ENCODE results near the gene ADGRD2. TPM values are rescaled to one million over a fixed set of nuclear protein-coding genes. Genes with fewer than 3 reads are reported as not detected.

ADGRD2 gene
- total RNA-seq, 3 donors from 2014 or later: 2.6 to 2.9 TPM; not detected in 1

GRCh38 chr9:124493218-124493617, 43.0 kb downstream of the ADGRD2 start:
- intact Hi-C loops (cut with DNase I; ENCODE audit: low total_unique reads): no loop called here
- TF ChIP-seq POLR2AphosphoS5 (IDR thresholded peaks at IDR 0.05): no peak
- TF ChIP-seq, protein P1, sequence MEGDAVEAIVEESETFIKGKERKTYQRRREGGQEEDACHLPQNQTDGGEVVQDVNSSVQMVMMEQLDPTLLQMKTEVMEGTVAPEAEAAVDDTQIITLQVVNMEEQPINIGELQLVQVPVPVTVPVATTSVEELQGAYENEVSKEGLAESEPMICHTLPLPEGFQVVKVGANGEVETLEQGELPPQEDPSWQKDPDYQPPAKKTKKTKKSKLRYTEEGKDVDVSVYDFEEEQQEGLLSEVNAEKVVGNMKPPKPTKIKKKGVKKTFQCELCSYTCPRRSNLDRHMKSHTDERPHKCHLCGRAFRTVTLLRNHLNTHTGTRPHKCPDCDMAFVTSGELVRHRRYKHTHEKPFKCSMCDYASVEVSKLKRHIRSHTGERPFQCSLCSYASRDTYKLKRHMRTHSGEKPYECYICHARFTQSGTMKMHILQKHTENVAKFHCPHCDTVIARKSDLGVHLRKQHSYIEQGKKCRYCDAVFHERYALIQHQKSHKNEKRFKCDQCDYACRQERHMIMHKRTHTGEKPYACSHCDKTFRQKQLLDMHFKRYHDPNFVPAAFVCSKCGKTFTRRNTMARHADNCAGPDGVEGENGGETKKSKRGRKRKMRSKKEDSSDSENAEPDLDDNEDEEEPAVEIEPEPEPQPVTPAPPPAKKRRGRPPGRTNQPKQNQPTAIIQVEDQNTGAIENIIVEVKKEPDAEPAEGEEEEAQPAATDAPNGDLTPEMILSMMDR (IDR thresholded peaks at IDR 0.05): no peak
- TF ChIP-seq POLR2A (IDR thresholded peaks at IDR 0.05): no peak
- H3K27me3 ChIP-seq: peaks cover 0 to 3% of the 10 kb centered on the region in 2 donors

DNA sequence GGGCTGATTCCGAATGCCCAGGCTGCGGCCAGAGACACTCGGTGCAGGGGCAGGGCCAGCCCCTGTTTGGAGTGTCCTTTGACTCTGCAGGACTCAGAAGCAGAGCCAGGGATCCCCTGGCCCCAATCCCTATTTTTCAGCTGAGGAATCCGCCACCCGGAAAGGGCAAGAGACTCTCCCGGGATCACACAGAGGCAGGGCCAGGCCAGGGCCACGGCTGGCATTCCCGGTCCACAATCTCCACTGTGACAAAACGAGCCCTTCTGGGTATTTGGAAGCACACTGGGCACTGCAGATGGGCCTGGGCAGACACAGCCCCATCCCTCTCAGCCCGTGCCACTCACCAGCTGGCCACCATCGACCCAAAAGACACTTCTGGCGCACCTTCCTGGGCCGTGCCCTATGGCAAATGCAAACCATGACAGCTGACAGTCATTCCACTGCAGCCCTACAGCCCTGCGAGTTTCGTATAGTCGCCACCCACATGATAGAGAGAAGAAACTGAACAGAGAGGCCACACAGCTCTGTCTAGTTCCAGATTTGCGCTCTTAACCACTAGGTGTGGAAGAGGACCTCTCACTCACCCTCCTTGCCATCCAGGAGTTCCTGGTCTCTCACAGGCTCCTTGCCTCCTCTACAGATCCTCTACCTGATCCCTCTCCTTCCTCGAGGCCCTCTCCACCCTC, 43.7 kb downstream of the ADGRD2 start:
- TF ChIP-seq, protein P1 (IDR thresholded peaks at IDR 0.05): no peak
- TF ChIP-seq POLR2AphosphoS5 (IDR thresholded peaks at IDR 0.05): no peak
- no peak for TF ChIP-seq POLR2A (IDR thresholded peaks at IDR 0.05)
- Histone ChIP-seq H3K9me3 (no peaks in the 10 kb centered on the region), H3K27ac (no peak overlapping the region), H3K4me1 (no peaks in the 10 kb centered on the region), H3K36me3 (no peaks in the 10 kb centered on the region), H3K27me3 (peaks cover 0 to 3% of the 10 kb centered on the region in 2 donors), H3K4me3 (no peak overlapping the region)
- no peak for DNase-seq (ENCODE audit: low spot score in 2 of 2)
- intact Hi-C loops (cut with DNase I; ENCODE audit: low total_unique reads): no loop called here

More at GRCh38 chr9:124493218-124493617, 43.0 kb downstream of the ADGRD2 start:
- no peaks in the 10 kb centered on the region for H3K9me3 ChIP-seq
- H3K4me1 ChIP-seq: no peaks in the 10 kb centered on the region
- H3K27ac ChIP-seq: no peak overlapping the region
- DNase-seq (ENCODE audit: low spot score in 2 of 2): no peak
- no peaks in the 10 kb centered on the region for H3K36me3 ChIP-seq
- no peak overlapping the region for H3K4me3 ChIP-seq

DNA sequence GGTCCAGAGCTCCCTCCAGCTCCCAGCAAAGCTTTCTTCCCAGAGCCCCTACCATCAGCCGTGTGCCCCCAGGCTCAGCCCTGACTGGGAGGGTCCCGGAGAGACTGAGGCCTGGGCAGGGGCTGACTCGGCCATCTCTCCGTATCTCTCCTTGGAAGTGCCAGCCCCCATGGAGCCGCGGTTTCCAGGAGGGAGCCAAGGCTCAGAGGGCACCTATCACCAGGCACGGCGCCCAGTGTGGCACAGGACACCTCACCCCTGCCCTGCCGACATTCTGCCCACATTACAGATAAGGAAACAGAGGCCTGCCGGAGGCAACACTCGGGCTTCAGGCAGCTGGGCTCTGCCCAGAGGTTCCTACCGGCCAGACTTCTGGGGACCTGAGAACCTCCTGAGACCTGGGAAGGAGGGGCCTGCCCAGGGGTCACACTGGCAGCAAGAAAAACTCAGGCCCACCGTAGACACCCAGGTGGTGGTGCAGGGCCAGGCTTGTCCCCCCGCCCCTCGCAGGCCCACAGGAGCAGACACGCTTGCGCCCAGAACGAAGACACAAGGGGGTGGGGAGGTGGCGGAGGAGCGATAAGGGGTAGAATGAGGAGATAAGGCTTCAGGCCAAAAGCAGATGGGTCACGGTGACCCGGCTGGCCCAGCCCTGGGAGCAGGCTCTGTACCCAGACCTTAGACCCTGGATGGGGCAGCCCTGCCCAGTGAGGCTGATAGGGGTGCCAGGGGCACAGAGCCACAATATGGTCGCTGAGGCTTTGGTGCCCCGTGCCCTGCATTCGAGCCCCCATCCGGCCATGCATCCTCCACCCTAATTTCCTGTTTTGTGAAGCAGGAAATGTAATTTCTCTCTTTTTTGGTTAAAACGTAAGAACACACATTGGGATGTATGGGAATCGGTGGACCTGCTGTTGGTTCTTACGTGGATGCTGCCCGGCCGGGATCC, 45.1 kb downstream of the ADGRD2 start:
- Histone ChIP-seq H3K27me3 (peaks cover 0 to 9% of the 10 kb centered on the region in 2 donors), H3K9me3 (no peaks in the 10 kb centered on the region), H3K4me3 (no peak overlapping the region), H3K27ac (no peak overlapping the region), H3K4me1 (no peaks in the 10 kb centered on the region), H3K36me3 (no peaks in the 10 kb centered on the region)
- TF ChIP-seq POLR2A (IDR thresholded peaks at IDR 0.05): no peak
- TF ChIP-seq, protein P1 (IDR thresholded peaks at IDR 0.05): no peak
- no peak for TF ChIP-seq POLR2AphosphoS5 (IDR thresholded peaks at IDR 0.05)
- DNase-seq (ENCODE audit: low spot score in 2 of 2): no peak
- intact Hi-C loops (cut with DNase I; ENCODE audit: low total_unique reads): no loop called here

- DNase-seq (ENCODE audit: low spot score in 2 of 2): no peak
- intact Hi-C loops (cut with DNase I; ENCODE audit: low total_unique reads): no loop called here
- peaks cover 0 to 13% of the 10 kb centered on the region in 2 donors for H3K27me3 ChIP-seq
- no peaks in the 10 kb centered on the region for H3K36me3 ChIP-seq
- H3K27ac ChIP-seq: no peak overlapping the region
- H3K9me3 ChIP-seq: no peaks in the 10 kb centered on the region
- H3K4me3 ChIP-seq: no peak overlapping the region
- TF ChIP-seq POLR2A (IDR thresholded peaks at IDR 0.05): no peak
- H3K4me1 ChIP-seq: no peaks in the 10 kb centered on the region
Measured at GRCh38 chr9:124496075-124496449, 45.8 kb downstream of the ADGRD2 start.

GRCh38 chr9:124496463-124496862, 46.2 kb downstream of the ADGRD2 start:
- H3K36me3 ChIP-seq: no peaks in the 10 kb centered on the region
- no peak overlapping the region for H3K27ac ChIP-seq
- no peak overlapping the region for H3K4me3 ChIP-seq
- peaks cover 0 to 17% of the 10 kb centered on the region in 2 donors for H3K27me3 ChIP-seq
- no peaks in the 10 kb centered on the region for H3K4me1 ChIP-seq
- no peaks in the 10 kb centered on the region for H3K9me3 ChIP-seq
- intact Hi-C loops (cut with DNase I; ENCODE audit: low total_unique reads): no loop called here
- TF ChIP-seq POLR2A (IDR thresholded peaks at IDR 0.05): no peak
- TF ChIP-seq, protein P1 (IDR thresholded peaks at IDR 0.05): no peak
- no peak for DNase-seq (ENCODE audit: low spot score in 2 of 2)

All from breast epithelium (tissue), 4 donors.